Measurements from ENCODE around the gene RRAS2. TPM values are rescaled to one million over a fixed set of nuclear protein-coding genes. Genes with fewer than 3 reads are reported as not detected.

Gene RRAS2
- total and polyA plus RNA-seq, 9 of the 15 experiments (the other 6 are each of a cell fraction or from before 2014, with no cell fraction given): 9.4 to 47.5 (median 37.6) TPM

DNA sequence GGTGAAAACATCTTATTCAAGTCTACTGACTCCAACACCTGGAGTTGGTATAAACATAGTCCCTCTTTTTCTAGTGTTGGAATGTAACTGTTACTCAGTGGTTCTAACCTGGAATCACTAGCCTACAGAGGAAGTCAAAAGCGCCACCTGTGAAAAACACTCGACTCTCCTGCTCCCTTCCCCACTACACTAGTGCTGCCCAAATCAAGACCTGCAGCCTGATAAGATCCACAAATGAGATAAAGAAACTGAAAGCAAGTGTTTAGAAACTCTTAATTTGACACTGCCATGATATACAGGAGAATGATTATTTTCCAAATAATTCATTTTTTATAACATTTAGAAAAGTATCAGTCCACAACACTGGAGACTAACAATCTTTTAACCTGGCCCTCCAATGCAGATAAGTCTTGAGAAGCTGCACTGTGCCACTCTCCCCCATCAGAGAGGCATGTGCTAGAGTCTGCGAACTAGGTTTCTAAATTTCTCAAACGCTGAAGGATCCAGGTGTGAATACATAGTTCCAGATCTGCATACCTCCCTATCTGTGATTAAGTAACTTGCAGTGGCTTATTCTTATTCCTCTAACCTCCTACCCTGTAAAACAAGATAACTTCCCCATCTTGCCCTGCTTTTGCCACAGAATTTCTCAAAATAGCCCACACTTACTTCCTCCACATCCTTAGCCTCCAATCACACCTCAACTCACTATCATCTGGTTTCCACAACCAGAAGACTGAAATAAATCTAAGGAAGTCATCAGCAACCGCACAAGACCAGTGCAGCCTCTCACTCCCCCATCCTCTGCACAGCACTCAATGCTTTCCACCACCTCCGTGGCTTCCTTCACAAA lies 88.1 kb downstream of the RRAS2 start:
- no peaks in the 10 kb centered on the region; a peak in 1 of 5 replicates for H3K4me1 ChIP-seq (replicated peaks in 1 of 2; ENCODE audit: control insufficient read depth in 2 of 2, insufficient read depth in 2 of 2, low read length in 2 of 2)
- no peak overlapping the region for H2AFZ ChIP-seq (ENCODE audit: low read depth, low read length)
- peak in 2 of 4 experiments; percentile 14 to 19 for DNase-seq (ENCODE audit: extremely low read depth in 1 of 4, low spot score in 3 of 4)
- FAIRE-seq: no peak
- H3K9me1 ChIP-seq (ENCODE audit: control insufficient read depth, insufficient read depth, low read length): no peaks in the 10 kb centered on the region
- 37% methylated on average over 6 of the region's 6 CpGs for WGBS (ENCODE audit: insufficient coverage, low coverage, missing lambda C conversion rate)
- in situ Hi-C loops (cut with MboI): no loop called here
- H3K79me2 ChIP-seq (ENCODE audit: control insufficient read depth, insufficient read depth, low read length): no peaks in the 10 kb centered on the region
- intact Hi-C loops (cut with micrococcal nuclease): no loop called here
- no peaks in the 10 kb centered on the region; the same call in 2 of the 3 replicates for H3K36me3 ChIP-seq (ENCODE audit: control insufficient read depth, insufficient read depth, low read length)
- ChIA-PET POLR2A (no interaction called here), CTCF (ENCODE audit: low intra/inter-chr PET ratio) (no interaction called here)
- no peak overlapping the region for H3K4me3 ChIP-seq
- BruUV-seq (replicated peaks): no TSS peak
- no peak overlapping the region for H3K4me2 ChIP-seq (ENCODE audit: insufficient read depth, low read length)
- H4K20me1 ChIP-seq (replicated peaks; ENCODE audit: control insufficient read depth, insufficient read depth, low read length): no peaks in the 10 kb centered on the region
- H3K9ac ChIP-seq (ENCODE audit: insufficient read depth in 1 of 2, low read depth in 2 of 2, low read length in 2 of 2): no peak overlapping the region
- H3K27me3 ChIP-seq (ENCODE audit: control insufficient read depth in 2 of 2, insufficient read depth in 2 of 2, low read length in 2 of 2): no peaks in the 10 kb centered on the region
- no peak overlapping the region for H3K27ac ChIP-seq (ENCODE audit: extremely low read depth, low read depth, low read length)
- H3K9me3 ChIP-seq (replicated peaks; ENCODE audit: control insufficient read depth, insufficient read depth, low read depth, low read length): no peaks in the 10 kb centered on the region
- peak; percentile 62; the same call in 2 of the 3 replicates for ATAC-seq
- TF ChIP-seq ZNF766 (CRISPR knock-in tag; conservative IDR thresholded peaks at IDR 0.05): no peak
- no peak for TF ChIP-seq ZC3H8 (IDR thresholded peaks at IDR 0.05)
- no peak for TF ChIP-seq HMGXB4 (CRISPR knock-in tag; IDR thresholded peaks at IDR 0.05)
- TF ChIP-seq KLF16 (IDR thresholded peaks at IDR 0.05): peak; percentile 4; the same call in 1 of the 2 replicates
- no peak for TF ChIP-seq MAFF (IDR thresholded peaks at IDR 0.05; ENCODE audit: low read length)
- no peak for TF ChIP-seq E2F6 (IDR thresholded peaks at IDR 0.05; ENCODE audit: borderline replicate concordance in 1 of 2, extremely low read depth in 1 of 2, insufficient read depth in 1 of 2, insufficient read length in 1 of 2, low read depth in 1 of 2, low read length in 1 of 2, poor library complexity in 1 of 2, severe bottlenecking in 1 of 2)
- TF ChIP-seq, protein P1, sequence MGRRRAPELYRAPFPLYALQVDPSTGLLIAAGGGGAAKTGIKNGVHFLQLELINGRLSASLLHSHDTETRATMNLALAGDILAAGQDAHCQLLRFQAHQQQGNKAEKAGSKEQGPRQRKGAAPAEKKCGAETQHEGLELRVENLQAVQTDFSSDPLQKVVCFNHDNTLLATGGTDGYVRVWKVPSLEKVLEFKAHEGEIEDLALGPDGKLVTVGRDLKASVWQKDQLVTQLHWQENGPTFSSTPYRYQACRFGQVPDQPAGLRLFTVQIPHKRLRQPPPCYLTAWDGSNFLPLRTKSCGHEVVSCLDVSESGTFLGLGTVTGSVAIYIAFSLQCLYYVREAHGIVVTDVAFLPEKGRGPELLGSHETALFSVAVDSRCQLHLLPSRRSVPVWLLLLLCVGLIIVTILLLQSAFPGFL (CRISPR knock-in tag; IDR thresholded peaks at IDR 0.05): no peak
- peak; percentile 53 for TF ChIP-seq ZFP36 (IDR thresholded peaks at IDR 0.05; ENCODE audit: low read depth, low read length, partially characterized antibody)
- TF ChIP-seq CBFA2T3 (IDR thresholded peaks at IDR 0.05): peak; percentile 37; the same call in 1 of the 2 replicates
- TF ChIP-seq, protein P2, sequence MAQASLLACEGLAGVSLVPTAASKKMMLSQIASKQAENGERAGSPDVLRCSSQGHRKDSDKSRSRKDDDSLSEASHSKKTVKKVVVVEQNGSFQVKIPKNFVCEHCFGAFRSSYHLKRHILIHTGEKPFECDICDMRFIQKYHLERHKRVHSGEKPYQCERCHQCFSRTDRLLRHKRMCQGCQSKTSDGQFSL (CRISPR knock-in tag; IDR thresholded peaks at IDR 0.05): peak; percentile 72; the same call in 1 of the 2 replicates
- TF ChIP-seq, protein P2 (tag; IDR thresholded peaks at IDR 0.05): no peak
- TF ChIP-seq RCOR1 (IDR thresholded peaks at IDR 0.05; ENCODE audit: borderline replicate concordance in 1 of 2, low read depth in 2 of 2, low read length in 2 of 2): 0 out of 4 replicates have a peak, but pooled peaks of 1 of the 2 experiments have one; percentile 2
- peak; percentile 63; the same call in 1 of the 2 replicates for TF ChIP-seq MEF2D (tag; conservative IDR thresholded peaks at IDR 0.05; ENCODE audit: low read depth)
- TF ChIP-seq SMARCA5 (IDR thresholded peaks at IDR 0.05): peak; percentile 14; the same call in 1 of the 2 replicates
- peak in 1 of 2 experiments; percentile 8; a peak in 1 of 4 replicates for TF ChIP-seq KDM1A (IDR thresholded peaks at IDR 0.05)
